Measurements from ENCODE around the gene FMNL2.

The FMNL2 gene

DNA sequence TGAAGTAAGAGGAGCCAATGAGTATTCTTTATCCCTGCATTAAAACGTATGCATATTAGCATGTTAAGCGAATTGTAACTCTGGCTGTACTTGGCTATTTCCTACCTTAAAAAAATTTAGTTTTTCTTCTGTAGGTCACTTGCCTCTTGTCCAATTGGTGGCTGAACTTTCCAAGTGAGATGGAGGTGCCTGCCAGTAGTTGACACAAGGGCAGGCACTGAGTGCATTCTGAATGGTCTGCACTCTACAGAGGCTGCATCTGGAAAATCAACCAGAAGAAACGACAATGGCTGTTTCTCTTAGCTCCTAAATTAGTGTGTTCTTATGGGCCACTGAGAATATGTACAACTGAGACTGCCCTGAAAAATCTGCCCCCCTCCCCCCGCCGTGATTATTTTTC, 221.5 kb downstream of the FMNL2 start:
- DNase-seq (ENCODE audit: low read depth in 2 of 2), result no peak

DNA sequence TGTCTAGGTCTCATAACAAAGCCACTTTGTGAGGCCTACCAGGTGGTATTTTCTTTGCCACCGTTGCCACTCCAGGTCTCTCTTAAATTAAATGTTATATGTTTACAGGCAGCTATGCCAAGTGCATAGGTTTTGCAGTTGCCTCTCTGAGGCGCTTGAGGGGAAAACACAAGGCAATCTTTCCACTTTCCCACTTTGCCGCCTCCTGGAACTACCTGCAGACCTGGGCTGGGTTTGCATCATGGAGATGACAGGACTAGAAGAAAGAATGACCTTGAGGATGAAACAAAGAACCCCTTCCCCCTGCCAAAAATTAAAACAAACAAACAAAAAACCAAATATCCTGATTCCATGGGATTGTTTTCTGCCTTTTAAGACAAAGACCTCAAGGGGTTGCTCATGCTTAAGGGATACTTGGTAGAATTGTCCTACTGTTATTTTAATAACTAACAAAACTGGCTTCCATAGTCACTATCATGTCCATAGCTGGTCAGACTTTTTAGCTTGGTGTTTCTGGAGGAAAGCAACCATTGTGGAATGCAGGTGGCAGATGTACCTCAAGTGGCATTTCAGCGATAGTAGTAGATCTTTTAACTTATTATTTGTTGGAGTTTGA, 222.4 kb downstream of the FMNL2 start:
- no peak for DNase-seq (ENCODE audit: low read depth in 2 of 2)

DNA sequence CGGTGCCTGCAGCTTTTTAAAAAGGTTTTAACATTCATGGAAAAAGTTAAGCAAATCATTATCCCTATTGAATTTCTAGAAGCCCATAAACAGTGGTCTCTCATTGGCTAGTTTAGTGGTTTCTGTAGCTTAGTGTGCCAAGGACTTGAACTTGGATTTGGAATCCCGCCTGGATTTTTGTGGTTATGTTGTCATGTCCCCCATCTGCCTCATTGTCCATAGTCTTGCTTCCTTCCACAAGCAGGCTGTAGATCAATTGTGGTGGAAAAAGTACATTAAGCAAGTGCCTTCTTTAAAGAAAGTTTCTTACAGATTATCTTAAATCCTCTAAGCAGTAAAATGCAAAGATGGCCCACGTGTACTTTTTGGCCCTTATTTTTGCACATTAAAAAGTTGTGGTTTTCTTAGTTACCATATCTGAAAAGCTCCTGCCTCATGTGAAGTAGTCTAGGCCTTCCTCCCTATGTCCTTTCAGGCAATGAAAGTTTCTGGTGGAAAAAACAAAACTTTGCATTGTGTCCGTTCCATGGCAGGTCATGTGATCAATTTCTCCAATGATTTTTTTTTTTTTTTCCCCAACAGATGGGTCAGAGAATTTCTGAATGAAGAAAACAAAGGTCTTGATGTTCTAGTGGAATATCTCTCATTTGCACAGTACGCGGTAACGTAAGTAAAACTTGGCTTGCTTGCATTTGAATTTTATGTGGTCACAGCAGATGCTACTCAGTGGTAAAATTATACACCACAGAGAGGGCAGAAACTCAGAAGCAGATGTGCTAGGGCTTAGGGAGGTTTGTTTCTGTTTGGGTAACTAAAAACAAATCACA, 223.4 kb downstream of the FMNL2 start:
- DNase-seq (ENCODE audit: low read depth in 2 of 2), result no peak

DNA sequence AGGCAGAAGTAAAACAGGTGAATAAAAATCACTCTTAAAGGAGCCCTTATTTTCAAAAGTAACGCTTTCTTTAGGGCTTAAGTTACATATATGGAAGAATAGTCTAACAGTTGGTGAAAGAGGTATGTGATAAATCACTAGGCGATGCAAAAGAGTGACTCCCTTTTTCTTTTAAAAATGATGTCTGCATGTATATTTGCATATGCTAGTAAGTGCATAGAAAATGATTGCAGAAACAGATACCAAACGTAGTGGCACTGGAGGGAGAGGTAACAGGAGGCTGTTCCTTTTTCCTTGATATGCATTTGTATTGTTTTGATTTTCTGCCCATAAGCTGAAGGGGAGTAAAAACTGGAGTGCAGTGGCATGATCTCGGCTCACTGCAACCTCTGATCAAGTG, 224.0 kb downstream of the FMNL2 start:
- DNase-seq (ENCODE audit: low read depth in 2 of 2), result no peak

DNA sequence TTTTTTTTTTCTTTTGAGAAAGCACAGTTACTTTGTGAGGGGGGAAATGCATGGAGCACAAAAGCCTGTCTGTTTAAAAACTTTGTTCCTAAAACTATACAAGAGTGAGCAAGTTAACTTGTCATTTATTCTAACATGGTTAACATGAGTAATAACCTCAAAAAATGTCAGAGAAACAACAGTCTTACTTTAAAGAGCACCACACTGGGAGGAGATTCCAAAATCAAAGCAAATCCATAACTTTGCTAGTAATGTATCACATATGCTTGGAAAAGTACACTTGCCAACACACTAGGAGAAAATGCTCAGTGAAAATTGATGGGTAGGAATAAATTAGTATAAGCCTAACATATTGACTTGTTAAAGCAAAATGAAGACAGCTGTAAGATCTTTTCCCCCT, 225.2 kb downstream of the FMNL2 start:
- no peak for DNase-seq (ENCODE audit: low read depth in 2 of 2)

DNA sequence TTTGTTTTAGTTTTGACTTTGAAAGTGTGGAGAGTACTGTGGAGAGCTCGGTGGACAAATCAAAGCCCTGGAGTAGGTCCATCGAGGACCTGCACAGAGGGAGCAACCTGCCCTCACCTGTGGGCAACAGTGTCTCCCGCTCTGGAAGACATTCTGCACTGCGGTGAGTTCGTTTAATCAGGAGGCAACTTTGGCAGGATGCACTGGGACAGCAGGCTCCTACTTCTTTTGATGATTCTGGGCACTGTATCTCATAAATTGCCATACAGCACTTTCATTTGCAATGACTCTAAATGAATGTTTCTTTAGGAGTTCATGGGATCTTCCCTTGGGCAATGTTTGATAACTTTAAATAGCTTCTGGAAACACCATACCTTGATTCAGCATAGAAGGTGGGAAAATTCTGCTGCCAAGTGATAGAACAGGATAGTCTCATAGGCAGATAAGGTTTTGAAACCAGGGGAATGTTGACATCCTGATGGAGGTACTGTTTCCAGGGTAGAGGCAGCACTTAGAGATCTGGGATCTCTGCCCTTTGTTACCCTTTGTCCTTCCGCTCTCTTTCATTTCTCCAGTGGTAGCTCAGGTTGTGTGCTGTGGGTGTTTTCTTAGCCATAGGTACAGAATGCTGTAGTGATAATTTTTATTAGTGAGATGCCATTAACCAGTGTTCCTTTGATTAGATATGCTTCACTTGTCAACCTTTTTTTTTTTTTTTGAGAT, 226.1 kb downstream of the FMNL2 start:
- DNase-seq (ENCODE audit: low read depth in 2 of 2), result no peak

DNA sequence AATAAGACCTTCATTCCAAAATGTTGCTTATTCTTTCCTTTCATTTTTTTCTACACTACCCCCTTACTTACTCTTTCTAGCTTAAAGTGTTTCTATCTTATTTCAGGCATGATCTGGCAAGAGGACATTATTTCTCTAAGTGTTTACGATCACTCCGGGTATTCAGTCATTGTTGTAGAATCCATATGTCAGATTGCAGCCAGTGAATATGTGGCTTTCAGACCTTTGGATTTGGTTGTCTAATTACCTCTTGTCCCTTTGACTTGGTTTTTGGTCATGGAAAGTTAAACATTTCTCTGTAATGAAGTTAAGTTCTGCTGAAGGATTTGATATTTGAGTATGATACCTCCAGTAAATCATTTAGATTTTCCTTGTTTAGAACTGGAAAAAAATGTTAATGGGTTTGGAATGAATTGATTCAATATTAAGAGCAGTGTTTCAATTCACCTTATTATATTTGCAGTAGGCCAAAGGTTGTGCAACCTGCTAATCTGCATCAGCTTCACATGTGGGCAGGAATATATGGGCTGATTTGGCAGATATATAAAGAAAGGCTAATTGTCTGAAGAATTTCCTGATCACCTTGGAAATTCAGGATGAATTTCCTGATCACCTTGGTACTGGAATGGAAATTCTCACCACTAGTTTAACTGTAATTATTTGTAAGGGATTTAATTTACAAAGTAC, 227.4 kb downstream of the FMNL2 start:
- no peak for DNase-seq (ENCODE audit: low read depth in 2 of 2)

DNA sequence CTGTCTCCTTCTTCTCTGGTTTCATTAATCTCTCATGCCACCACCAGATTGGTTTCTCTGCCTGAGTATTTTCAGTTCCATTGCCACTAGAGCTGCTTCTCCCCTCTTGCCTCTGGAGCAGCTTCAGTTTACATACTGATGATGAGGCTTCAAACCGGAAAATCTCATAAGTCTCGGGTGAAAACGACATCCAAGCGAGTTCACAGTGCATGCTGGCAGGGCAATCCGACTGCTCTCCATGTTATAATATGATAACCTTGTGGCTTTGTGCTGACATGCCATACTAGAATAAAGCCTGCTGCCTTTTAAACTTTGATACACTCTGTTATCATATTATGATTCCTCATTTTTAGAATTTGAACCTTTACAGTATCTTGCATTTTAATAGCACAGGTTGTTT, 228.8 kb downstream of the FMNL2 start:
- DNase-seq (ENCODE audit: low read depth in 2 of 2), result no peak

DNA sequence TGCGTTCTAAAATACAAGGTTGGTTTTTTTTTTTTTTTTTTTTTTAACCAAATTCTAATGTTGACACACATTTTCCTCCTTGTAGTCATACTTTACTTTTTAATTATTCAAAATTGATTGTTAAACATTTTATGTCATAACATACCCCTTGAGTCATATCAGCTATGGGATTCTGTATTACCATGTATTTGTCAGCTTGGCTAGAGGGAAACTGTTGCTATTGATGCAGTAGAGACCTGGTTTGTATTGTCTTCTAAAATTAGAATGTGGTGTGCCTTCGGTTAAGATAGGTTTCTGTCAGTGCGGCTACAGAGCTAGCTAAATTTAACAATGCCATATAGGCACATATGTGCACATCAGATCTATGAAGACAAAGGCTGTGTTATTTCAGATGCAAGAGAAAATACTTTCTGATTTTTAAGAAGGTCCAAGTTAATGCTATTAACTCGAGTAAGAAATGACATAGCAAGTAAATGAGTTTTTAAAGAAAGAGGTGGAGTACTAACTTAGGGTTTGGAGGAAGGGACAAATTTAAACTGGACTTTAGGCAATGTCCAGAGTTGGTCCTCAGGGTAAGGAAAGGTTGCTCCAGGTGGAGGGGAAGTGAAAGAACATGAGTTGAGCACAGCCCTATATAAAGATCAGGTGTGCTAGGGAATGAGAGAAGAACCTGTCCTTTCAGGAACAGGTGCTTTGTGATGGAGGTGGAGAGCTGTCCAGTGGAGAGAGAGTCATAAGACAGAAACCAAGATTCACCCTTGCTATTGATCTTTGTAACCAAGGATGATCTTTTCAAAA, 230.0 kb downstream of the FMNL2 start:
- no peak for DNase-seq (ENCODE audit: low read depth in 2 of 2)

DNA sequence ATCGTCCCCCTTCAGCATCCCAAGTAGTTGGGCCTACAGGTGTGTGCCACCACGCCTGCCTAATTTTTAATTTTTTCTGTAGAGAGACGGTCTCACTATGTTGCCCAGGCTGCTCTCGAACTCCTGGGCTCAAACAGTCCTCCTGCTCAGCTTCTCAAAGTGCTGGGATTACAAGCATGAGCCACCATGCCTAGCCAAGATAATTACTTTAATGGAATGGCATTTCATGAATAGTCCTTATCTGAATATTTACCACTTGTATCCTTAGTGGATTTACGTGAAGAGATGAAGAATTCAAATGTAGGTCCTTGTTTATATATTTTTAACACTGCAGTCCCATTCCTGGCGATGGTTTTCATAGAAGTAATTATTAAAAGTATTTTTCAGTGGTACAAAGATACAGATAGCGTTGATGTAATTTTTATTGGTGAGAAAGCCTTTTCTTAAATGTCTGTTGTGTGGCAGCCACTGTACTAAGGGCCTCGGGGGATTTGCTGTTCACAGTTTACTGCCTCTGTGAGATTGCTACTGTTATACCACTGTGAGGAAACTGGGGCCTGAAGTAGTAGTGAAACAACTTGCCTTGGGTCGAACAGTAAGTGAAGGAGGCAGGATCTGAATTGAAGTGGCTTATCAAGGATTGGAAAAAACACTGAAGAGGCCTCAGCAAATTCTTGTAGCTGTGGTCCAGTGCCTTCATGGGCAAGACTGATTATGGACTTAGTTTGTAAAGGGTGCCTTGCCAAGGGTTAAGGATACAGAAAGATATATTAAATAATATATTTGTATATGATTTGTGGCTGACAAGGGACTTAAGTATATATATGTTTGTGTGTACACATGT, 231.1 kb downstream of the FMNL2 start:
- no peak for DNase-seq (ENCODE audit: low read depth in 2 of 2)

DNA sequence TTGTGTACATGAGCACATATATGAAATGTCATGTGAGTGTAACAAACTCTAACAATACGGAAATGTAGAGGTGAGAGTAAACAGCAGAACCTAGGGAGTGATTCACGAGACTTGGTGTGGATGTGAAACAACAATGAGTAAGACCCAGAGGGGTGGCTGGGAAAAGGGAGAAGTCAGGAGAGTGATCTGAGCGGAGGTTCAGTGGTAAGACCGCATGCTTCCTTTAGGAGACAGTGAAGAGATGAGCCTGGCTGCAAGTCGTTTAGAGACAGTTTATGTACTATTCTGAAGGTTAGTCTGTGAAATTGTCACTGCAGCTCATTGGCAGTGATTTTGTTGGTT, 231.7 kb downstream of the FMNL2 start:
- no peak for DNase-seq (ENCODE audit: low read depth in 2 of 2)

DNA sequence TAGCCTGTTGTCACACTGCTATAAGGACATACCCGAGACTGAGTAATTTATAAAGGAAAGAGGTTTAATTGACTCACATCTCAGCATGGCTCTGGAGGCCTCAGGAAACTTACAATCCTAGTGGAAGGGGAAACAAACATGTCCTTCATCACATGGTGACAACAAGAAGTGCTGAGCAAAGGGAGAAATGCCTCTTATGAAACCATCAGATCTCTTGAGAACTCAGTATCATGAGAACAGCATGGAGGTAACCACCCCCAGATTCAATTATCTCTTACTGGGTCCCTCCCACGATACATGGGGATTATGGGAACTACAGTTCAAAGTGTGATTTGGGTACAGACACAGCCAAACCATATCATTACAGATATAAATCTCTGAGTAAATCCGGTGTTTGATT, 233.6 kb downstream of the FMNL2 start:
- DNase-seq (ENCODE audit: low read depth in 2 of 2), result no peak

DNA sequence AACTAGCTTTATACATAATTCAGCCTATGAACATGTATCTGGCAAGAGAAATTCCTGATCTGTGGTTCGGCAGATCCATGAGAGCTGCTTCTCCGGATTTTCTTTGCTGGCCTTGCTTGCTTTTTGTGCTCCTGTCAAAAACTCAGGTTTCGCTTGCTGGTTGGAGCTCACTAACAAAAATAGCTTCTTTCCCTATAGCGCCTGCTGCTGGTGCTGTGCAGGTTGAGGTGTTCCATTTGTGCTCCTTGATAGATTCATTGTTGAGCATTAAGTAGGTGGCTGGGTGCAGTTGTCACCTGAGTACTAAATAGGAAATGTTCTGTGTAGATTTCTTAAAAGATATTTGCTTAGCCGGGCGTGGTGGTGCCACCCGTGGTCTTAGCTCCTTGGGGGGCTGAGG, 234.2 kb downstream of the FMNL2 start:
- DNase-seq (ENCODE audit: low read depth in 2 of 2), result no peak

DNA sequence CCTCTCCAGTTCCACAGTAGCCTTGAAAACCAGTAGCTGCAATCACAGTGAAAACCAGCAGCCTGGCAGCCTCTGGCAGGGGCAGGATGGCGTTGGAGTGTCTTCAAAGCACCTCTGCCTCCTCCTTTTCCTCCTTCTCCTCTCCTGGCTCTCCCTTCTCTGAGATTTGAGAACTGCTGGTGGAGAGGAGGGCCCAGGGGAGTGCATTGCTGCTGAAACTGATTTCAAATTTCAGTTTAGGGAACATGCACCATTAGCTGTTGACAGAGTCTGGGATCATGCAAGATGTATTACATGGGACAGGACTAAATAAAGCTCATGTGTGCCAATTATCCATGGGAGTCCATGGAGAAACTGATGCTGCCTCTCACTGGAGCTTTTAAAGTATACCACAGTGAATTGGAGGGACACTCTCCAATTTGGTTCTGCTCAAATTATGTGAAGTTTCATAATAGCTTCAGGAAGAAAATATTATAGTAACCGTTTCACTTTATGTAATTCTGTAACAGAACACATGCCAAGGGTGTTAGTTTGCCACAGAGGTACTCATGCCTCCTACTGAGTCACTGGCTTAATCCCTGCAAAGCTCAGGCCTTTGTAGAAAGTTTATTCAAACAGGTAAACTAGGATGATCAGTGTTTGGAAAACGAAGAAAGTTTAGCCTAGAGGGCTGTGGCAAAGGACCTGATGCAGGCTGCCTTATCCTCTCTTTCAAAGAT, 236.2 kb downstream of the FMNL2 start:
- DNase-seq (ENCODE audit: low read depth in 2 of 2), result no peak

DNA sequence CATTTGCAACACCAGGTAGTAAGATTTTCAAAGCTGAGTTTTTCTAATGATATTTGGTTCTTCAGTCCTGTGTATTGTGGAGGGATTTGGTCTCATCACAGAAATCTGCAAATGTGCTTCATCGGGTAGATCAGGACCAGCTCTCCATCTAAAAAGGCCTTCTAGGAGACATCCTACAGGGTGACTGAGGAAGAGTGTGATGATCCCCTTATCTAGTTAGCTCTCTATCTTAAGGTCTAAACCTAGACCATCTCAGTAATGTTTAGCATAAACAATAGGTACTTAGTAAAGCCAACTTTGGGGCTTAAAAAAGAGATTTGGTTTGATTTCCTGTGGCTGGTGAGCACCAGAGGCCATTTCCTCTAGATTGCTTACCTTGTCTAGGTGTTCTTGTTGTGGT, 237.1 kb downstream of the FMNL2 start:
- DNase-seq (ENCODE audit: low read depth in 2 of 2), result no peak

DNA sequence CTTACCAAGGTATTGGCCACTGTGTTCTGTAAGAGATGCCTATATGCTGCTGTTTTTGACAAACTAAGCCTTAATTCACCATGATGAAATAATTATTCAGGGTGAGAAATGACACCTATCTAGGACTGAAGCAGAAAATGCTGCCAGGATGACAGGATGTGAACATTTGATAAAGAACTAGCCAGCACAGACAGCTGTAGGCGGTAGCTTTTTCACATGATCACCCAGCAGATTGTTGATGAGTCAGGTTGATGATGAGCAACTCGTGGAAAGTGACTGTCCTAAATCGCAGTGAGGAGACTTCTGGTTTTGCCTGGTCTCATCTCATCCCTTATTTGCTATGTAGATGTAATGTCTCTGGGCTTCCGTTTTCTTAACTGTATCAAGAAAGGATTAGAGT, 238.2 kb downstream of the FMNL2 start:
- peak in 1 of 2 donors; percentile 21 for DNase-seq (ENCODE audit: low read depth in 2 of 2)

DNA sequence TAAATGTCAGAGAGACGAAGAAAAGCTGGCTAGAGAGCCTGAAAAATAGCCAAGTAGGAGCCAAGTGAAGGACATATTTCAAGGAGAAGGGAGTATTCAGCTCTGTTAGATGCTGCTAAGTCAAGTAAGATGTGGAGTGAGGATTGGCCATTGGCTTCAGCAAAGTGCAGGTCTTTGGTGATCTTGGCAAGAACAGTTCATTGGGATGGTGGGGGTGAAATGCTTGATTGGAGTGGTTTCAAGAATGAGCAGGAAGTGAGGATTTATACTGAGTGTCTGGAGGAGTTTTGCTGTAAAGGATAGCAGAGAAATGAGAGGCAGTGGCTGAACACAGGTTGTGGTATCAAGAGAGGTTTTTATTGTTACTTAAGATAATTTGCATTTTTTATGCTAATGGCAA, 242.6 kb downstream of the FMNL2 start:
- DNase-seq (ENCODE audit: low read depth in 2 of 2), result no peak

DNA sequence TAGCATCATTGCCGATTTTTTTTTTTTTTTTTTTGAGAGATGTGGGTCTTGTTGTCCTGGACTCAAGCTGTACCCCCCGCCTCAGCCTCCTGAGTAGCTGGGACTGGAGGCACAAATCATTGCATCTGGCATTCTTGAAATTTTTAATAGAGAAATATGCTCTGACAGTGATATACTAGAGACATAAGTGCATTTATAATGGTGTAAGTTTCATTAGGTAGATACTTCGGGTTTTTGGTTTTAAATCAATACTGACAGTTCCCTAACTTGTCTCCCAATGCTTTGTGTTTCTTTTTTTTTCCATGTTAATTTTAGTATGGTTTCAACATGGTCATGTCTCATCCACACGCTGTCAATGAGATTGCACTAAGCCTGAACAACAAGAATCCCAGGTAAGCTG, 243.6 kb downstream of the FMNL2 start:
- no peak for DNase-seq (ENCODE audit: low read depth in 2 of 2)

DNA sequence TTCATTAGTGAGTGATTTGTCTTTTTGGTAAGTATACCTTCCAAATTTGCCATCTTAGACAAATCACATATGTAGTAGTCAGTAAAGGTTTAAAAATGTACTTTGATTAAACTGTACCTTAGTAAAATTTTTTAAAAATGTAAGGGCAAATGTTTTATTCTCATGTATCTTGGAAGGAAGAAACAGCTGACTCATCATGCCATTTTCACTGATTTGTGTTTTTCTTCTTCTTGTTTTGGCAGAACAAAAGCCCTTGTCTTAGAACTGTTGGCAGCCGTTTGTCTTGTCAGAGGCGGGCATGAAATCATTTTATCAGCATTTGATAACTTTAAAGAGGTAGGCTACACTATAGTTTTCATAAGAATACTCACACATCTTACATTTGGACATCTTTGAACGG, 245.7 kb downstream of the FMNL2 start:
- DNase-seq (ENCODE audit: low read depth in 2 of 2), result no peak

DNA sequence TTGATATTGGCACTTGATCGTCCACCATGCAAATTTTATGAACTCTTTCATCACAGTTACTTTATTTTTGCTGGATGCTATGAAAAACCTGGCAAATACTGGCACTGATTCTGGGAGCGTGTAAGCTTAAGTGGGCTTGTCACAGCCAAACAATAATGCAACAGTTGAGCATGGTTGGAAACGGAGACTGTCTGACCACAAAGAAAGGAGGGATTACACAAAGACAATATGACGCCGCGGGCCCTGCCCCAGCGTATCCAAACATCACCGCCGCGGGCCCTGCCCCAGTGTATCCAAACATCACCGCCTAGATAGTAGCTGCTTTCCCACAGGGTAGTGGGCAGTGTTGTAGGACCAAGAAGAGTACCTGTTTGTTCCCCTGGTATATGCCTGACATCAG, 246.4 kb downstream of the FMNL2 start:
- no peak for DNase-seq (ENCODE audit: low read depth in 2 of 2)

Data from activated CD8-positive, alpha-beta memory T cell treated with anti-CD3 and anti-CD28 coated beads for 4 hours (primary cell).